IMR-90 (cell line): ENCODE measurements around the gene SNRPD1. TPM values are rescaled to one million over a fixed set of nuclear protein-coding genes. Genes with fewer than 3 reads are reported as not detected.

ENCODE experiments used
- ATAC-seq: fragments of 200-7000 bp; cut with Tn5 transposase; 2 replicates; pipeline ENCODE4 v1.9.1; 2020; ENCODE audit warnings: low read depth, mild to moderate bottlenecking, moderate library complexity
- BruUV-seq: library from RNA; stranded (reverse); fragments of 400-500 nt; replicated peaks from 2 replicates; lab custom pipeline; 2021; lab: Mats Ljungman, UMichigan
- CTCF ChIA-PET: fragments of 300-600 bp; formaldehyde crosslinking; extraction: SDS; loops from one replicate; lab custom pipeline; 2021; ENCODE audit warnings: antibody characterized with exemption; lab: Yijun Ruan, JAX
- POLR2A ChIA-PET: fragments of 300-600 bp; sonication (Branson Sonifier 250); formaldehyde crosslinking; loops from one replicate; lab custom pipeline; 2022; ENCODE audit warnings: antibody characterized with exemption; ENCODE audit not compliant: unreplicated experiment; lab: Charles Lee
- DNase-seq: peaks from one replicate; pipeline ENCODE4 v3.0.0; 2013
- H2AFZ ChIP-seq: replicated peaks from 2 replicates; pipeline ENCODE3; 2013; ENCODE audit warnings: low read length, mild to moderate bottlenecking; ENCODE audit not compliant: poor library complexity
- H2AK5ac ChIP-seq: 2 replicates; pipeline ENCODE4 v1.6.1; 2013; ENCODE audit warnings: low read depth, low read length, inconsistent platforms
- H2AK9ac ChIP-seq: replicated peaks from 2 replicates; pipeline ENCODE3; 2013; ENCODE audit warnings: mild to moderate bottlenecking, low read depth, low read length, moderate library complexity; ENCODE audit not compliant: poor library complexity
- H2BK120ac ChIP-seq: 2 replicates; pipeline ENCODE4 v1.6.1; 2013; ENCODE audit warnings: low read depth, low read length, inconsistent platforms
- H2BK15ac ChIP-seq: 3 replicates; pipeline ENCODE4 v1.6.1; 2013; ENCODE audit warnings: low read depth, low read length, inconsistent platforms
- H2BK20ac ChIP-seq: 2 replicates; pipeline ENCODE4 v1.6.1; 2013; ENCODE audit warnings: low read depth, mild to moderate bottlenecking, inconsistent platforms, low read length, moderate library complexity
- H2BK5ac ChIP-seq: 2 replicates; pipeline ENCODE4 v1.6.1; 2013; ENCODE audit warnings: mild to moderate bottlenecking, low read depth, low read length, inconsistent platforms; ENCODE audit not compliant: poor library complexity, severe bottlenecking
- H3K14ac ChIP-seq: replicated peaks from 2 replicates; pipeline ENCODE4 v1.6.1; 2013; ENCODE audit warnings: low read depth, low read length, inconsistent platforms
- H3K18ac ChIP-seq: 2 replicates; pipeline ENCODE4 v1.6.1; 2013; ENCODE audit warnings: low read depth, low read length, control low read depth
- H3K23ac ChIP-seq: 2 replicates; pipeline ENCODE4 v1.6.1; 2013; ENCODE audit warnings: low read depth, low read length, inconsistent platforms
- H3K27ac ChIP-seq: 2 replicates; pipeline ENCODE4 v1.5.1; 2013; ENCODE audit warnings: mild to moderate bottlenecking, control low read depth, low read length; ENCODE audit not compliant: insufficient read depth
- H3K27me3 ChIP-seq: 2 replicates; pipeline ENCODE4 v1.6.1; 2013; ENCODE audit warnings: low read length; ENCODE audit not compliant: control insufficient read depth, insufficient read depth
- H3K36me3 ChIP-seq: 2 replicates; pipeline ENCODE4 v1.6.1; 2013; ENCODE audit warnings: low read length, mixed read lengths; ENCODE audit not compliant: control insufficient read depth, insufficient read depth
- H3K4ac ChIP-seq: 2 replicates; pipeline ENCODE4 v1.6.1; 2013; ENCODE audit warnings: low read depth, low read length, inconsistent platforms
- H3K4me1 ChIP-seq: 2 replicates; pipeline ENCODE4 v1.6.1; 2013; ENCODE audit warnings: low read length, mixed read lengths; ENCODE audit not compliant: control insufficient read depth, insufficient read depth
- H3K4me2 ChIP-seq: 2 replicates; pipeline ENCODE4 v1.6.1; 2013; ENCODE audit warnings: low read depth, mild to moderate bottlenecking, control low read depth, low read length, moderate library complexity
- H3K4me3 ChIP-seq: 2 replicates; pipeline ENCODE4 v1.5.1; 2013; ENCODE audit warnings: low read depth, mild to moderate bottlenecking, control low read depth, low read length, moderate library complexity; ENCODE audit not compliant: insufficient read depth
- H3K56ac ChIP-seq: 2 replicates; pipeline ENCODE4 v1.6.1; 2013; ENCODE audit warnings: low read length, inconsistent platforms; ENCODE audit not compliant: insufficient read depth; ENCODE audit errors: extremely low read depth
- H3K79me1 ChIP-seq, 2 experiments: 2 replicates each; pipeline ENCODE4 v1.6.1; 2013; ENCODE audit warnings: low read length in 2 of 2, inconsistent platforms in 1 of 2, low read depth in 1 of 2
- H3K9ac ChIP-seq: 2 replicates; pipeline ENCODE4 v1.6.1; 2013; ENCODE audit warnings: low read depth, low read length, control low read depth
- H3K9me1 ChIP-seq: 2 replicates; pipeline ENCODE4 v1.6.1; 2013; ENCODE audit warnings: low read length, inconsistent platforms; ENCODE audit not compliant: insufficient read depth
- H3K9me3 ChIP-seq: 2 replicates; pipeline ENCODE4 v1.6.1; 2013; ENCODE audit warnings: low read length; ENCODE audit not compliant: control insufficient read depth, insufficient read depth
- H4K20me1 ChIP-seq: 2 replicates; pipeline ENCODE4 v1.6.1; 2013; ENCODE audit warnings: low read length, inconsistent platforms; ENCODE audit not compliant: insufficient read depth
- H4K5ac ChIP-seq: 2 replicates; pipeline ENCODE4 v1.6.1; 2013; ENCODE audit warnings: mild to moderate bottlenecking, low read depth, low read length, control low read depth
- H4K8ac ChIP-seq, 2 experiments: 2 replicates each; pipeline ENCODE4 v1.6.1; 2013; ENCODE audit warnings: low read depth in 2 of 2, low read length in 2 of 2, control low read depth in 1 of 2, inconsistent platforms in 1 of 2
- H4K91ac ChIP-seq: 2 replicates; pipeline ENCODE4 v1.6.1; 2013; ENCODE audit warnings: low read depth, low read length, inconsistent platforms; ENCODE audit not compliant: insufficient read depth
- CEBPB ChIP-seq: IDR thresholded peaks from 2 replicates; pipeline ENCODE4 v1.6.1; 2012; ENCODE audit warnings: low read depth, low read length, improper control_type of control experiment
- CHD1 ChIP-seq: IDR thresholded peaks from 2 replicates; pipeline ENCODE4 v1.6.1; 2012; ENCODE audit warnings: low read depth, low read length, improper control_type of control experiment
- FOS ChIP-seq: fragments of 150-350 bp; IDR thresholded peaks from 2 replicates; pipeline ENCODE4 v1.6.1; 2016; ENCODE audit warnings: low read depth, low read length
- MAFK ChIP-seq: IDR thresholded peaks from 2 replicates; pipeline ENCODE4 v1.6.1; 2012; ENCODE audit warnings: low read depth, low read length, improper control_type of control experiment
- MAZ ChIP-seq: IDR thresholded peaks from 2 replicates; pipeline ENCODE4 v1.6.1; 2012; ENCODE audit warnings: low read depth, mild to moderate bottlenecking, low read length, improper control_type of control experiment, moderate library complexity, borderline replicate concordance
- MXI1 ChIP-seq: IDR thresholded peaks from 2 replicates; pipeline ENCODE4 v1.6.1; 2012; ENCODE audit warnings: low read depth, mild to moderate bottlenecking, low read length, moderate library complexity, borderline replicate concordance
- RFX5 ChIP-seq: IDR thresholded peaks from 2 replicates; pipeline ENCODE4 v1.8.0; 2012; ENCODE audit warnings: low read depth, mild to moderate bottlenecking, low read length, moderate library complexity
- WGBS, 2 experiments: methylation state at CpG; one replicate each; pipeline versions ENCODE4 v1.1.5 to v1.1.7; 2013; ENCODE audit warnings: missing lambda C conversion rate in 2 of 2; ENCODE audit not compliant: insufficient read length in 1 of 2; ENCODE audit errors: extremely low coverage in 2 of 2; 5-methylcytosine and 5-hydroxymethylcytosine counted together
- dilution Hi-C: fragments of 300-500 bp; cut with HindIII; formaldehyde crosslinking; loops from one replicate; pipeline ENCODE4 v1.14.3; 2018; ENCODE audit warnings: low sequenced_read_pairs; ENCODE audit not compliant: unreplicated experiment
- in situ Hi-C: fragments of 300-500 bp; cut with MboI; formaldehyde crosslinking; loops from 3 replicates; pipeline ENCODE4 v1.14.3; 2019; ENCODE audit warnings: low sequenced_read_pairs, inconsistent platforms, mixed read lengths
- intact Hi-C: fragments of 100-400 bp; cut with micrococcal nuclease; formaldehyde crosslinking; loops from 2 replicates; pipeline ENCODE4 v1.10.0; 2022
- polyA plus RNA-seq, 3 experiments: library from polyadenylated mRNA; depleted of rRNA; stranded (reverse); fragments of >200 nt; gene quantifications; 2 replicates each; pipeline ENCODE4 v1.2.3, GENCODE V29; 2012; ENCODE audit warnings: low replicate concordance in 1 of 3
- total RNA-seq: library from RNA; depleted of rRNA; stranded (reverse); fragments of >200 nt; gene quantifications from 2 replicates; pipeline ENCODE4 v1.2.3, GENCODE V29; 2012

SNRPD1 gene
- total and polyA plus RNA-seq, 2 of the 4 experiments (the other 2 are of a cell fraction): 6.8 to 19.8 TPM

- no peak overlapping the region for H3K14ac ChIP-seq
- no peaks in the 10 kb centered on the region for H3K27me3 ChIP-seq
- H3K4me1 ChIP-seq: no peaks in the 10 kb centered on the region
- dilution Hi-C loops (no loop called here), intact Hi-C loops (no loop called here), in situ Hi-C loops (no loop called here)
- no peak overlapping the region for H3K18ac ChIP-seq
- H3K4me2 ChIP-seq: no peak overlapping the region
- H2AK9ac ChIP-seq: no peak overlapping the region
- ChIA-PET POLR2A (no interaction called here), CTCF (no interaction called here)
- H2AFZ ChIP-seq: no peak overlapping the region
- no peaks in the 10 kb centered on the region for H3K9me3 ChIP-seq
- H2BK15ac ChIP-seq: no peak overlapping the region
- no CpG with 5 or more reads among the region's 7 CpGs for WGBS, 2 experiments
- DNase-seq: no peak
- no peak for ATAC-seq
- no peak overlapping the region for H2BK5ac ChIP-seq
- no peak overlapping the region for H3K27ac ChIP-seq
- no peak overlapping the region for H2AK5ac ChIP-seq
- H3K23ac ChIP-seq: no peak overlapping the region
- no peak overlapping the region for H3K4me3 ChIP-seq
- H3K36me3 ChIP-seq: no peaks in the 10 kb centered on the region
- TF ChIP-seq MAZ (no peak), MAFK (no peak), CHD1 (no peak), MXI1 (no peak), RFX5 (no peak), CEBPB (no peak), FOS (no peak)
- peaks cover 3% of the 10 kb centered on the region; the same call in 1 of the 2 replicates for H4K20me1 ChIP-seq
- H3K79me1 ChIP-seq: peaks cover 13 to 30% of the 10 kb centered on the region in 2 experiments
- H3K4ac ChIP-seq: no peak overlapping the region
- no peak overlapping the region for H3K56ac ChIP-seq
- H4K5ac ChIP-seq: no peak overlapping the region
- no peak overlapping the region for H4K91ac ChIP-seq
- no peaks in the 10 kb centered on the region for H3K9me1 ChIP-seq
- no peak overlapping the region for H3K9ac ChIP-seq
- H4K8ac ChIP-seq: no peak overlapping the region
- no peak overlapping the region for H2BK20ac ChIP-seq
- BruUV-seq: no TSS peak
- H2BK120ac ChIP-seq: no peak overlapping the region
Observed at GRCh38 chr18:21593540-21594257, 18.4 kb upstream of the SNRPD1 start.
